Activated CD4-positive, CD25-positive, alpha-beta regulatory T cell (primary cell): Measurements from ENCODE around the gene CPNE7.

Source experiments
- DNase-seq, 4 experiments: peaks; one replicate each; lab custom pipeline; 2025; lab: John Stamatoyannopoulos, UW

The CPNE7 gene

GRCh38 chr16:89575247-89576152 lies at the start of gene CPNE7:
Gene CPNE7 (plus strand): TSS chr16:89575758. CDS start chr16:89575898, 140 bp downstream.
- no peak for DNase-seq

DNA sequence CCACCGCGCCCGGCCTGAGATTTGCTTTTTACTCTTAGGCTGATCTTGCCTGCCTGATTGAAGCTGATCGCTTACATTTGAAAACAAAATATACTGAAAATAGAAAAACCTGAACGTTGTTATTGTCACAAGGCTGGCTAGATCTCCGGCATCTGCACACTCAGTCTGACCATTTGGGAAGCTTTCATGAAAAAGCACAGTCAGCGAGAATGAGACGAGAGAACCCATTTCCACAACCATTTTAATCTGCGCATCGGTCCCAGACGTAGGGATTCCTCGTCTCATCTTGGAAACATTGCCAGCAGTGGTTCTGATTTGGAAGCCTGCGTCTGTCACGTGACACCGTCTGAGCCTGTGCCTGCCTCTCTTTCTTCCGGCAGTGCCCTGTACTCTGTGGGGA lies 46.5 kb upstream of the CPNE7 start:
- DNase-seq = no peak

GRCh38 chr16:89530401-89531381 lies 44.9 kb upstream of the CPNE7 start:
- no peak for DNase-seq

GRCh38 chr16:89531821-89532526 lies 43.6 kb upstream of the CPNE7 start:
- DNase-seq = no peak

- no peak for DNase-seq
These were observed 41.3 kb upstream of the CPNE7 start for GRCh38 chr16:89534252-89534756.

DNA sequence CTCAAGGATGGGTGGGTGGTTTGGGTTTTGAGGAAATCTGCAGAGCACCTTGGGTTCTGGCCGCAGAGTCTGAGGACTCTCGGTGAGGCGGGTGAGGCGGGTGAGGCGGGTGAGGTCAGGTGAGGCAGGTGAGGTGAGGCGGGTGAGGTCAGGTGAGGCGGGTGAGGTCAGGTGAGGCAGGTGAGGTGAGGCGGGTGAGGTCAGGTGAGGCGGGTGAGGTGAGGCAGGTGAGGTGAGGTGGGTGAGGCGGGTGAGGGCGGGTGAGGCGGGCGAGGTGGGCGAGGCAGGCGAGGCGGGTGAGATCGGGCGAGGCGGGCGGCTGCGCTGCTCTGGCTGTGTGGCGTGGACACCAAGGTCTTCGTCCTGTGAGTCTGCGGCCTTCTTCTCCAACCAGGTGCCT lies 39.2 kb upstream of the CPNE7 start:
- DNase-seq = no peak

DNA sequence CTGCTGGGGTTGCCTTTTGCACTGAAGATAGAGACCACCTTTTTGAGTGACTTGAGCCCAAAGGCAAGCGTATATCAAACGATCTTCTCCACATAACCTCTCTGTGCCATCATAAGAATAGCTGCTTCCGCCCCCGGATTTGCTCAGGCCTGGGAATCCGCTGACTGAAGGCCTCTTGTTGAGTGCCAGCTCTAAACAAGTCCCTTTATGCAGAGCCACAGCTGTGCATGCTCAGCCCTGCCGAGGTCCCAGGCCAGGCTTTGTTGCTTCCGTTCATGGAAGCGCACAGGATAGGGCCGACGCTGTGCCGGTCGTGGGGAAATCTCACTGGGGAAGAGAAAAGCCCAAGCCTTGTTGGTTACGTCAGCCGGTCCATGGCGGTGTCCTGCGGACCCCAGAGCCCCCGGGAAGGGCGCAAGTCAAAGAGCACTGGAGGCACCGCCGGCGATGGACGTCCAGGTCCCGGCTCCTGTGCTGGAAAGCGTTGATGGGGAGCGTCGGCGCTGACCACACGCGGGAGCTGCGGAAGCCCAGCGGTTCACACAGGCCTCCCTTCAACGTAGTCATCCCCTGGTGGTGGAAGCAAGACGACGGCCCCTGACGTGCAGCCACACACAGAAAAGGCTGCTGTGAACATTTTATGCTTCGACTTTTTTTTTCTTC lies 38.5 kb upstream of the CPNE7 start:
- DNase-seq = no peak

DNA sequence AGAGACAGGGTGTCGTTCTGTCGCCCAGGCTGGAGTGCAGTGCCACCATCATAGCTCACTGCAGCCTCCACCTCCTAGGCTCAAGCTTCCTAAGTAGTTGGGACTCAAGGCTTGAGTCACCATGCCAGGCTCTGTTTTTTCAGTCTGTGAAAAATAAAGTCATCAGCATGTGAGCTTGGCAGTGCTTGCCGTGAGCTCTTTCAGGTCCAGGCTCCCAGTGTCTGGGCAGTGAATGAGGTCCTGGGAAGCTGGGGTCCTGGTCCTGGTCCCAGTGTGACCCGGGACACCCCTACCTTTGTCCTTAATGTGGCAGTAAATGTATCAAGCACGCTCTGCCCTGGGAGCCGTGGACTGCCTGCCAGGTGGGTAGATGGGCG lies 38.0 kb upstream of the CPNE7 start:
- no peak for DNase-seq

DNA sequence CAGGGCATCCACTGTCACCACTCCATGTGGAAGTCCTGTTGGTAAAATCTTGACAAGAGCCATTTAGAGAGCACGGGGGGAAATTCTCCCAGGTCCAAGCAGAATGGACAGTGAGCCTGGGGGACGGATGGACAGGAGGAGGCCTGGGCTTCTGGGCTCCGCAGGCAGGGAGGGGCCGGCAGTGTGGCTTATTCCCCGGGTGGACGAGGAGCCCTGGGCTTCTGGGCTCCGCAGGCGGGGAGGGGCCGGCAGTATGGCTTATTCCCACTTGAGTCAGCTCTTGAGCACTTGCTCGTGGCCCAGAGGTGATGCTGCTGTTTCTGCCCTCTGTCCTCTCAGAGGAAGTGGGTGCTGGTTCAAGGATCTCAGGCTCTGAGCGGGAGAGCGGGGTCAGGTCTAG lies 37.3 kb upstream of the CPNE7 start:
- DNase-seq = no peak

- DNase-seq = no peak
These were observed 35.0 kb upstream of the CPNE7 start for GRCh38 chr16:89540557-89540956.

- DNase-seq = no peak
These were observed 33.8 kb upstream of the CPNE7 start for GRCh38 chr16:89541792-89542191.

GRCh38 chr16:89544113-89544512 lies 31.4 kb upstream of the CPNE7 start:
- no peak for DNase-seq

- DNase-seq = no peak
These were observed 30.9 kb upstream of the CPNE7 start for GRCh38 chr16:89544713-89545043.

DNA sequence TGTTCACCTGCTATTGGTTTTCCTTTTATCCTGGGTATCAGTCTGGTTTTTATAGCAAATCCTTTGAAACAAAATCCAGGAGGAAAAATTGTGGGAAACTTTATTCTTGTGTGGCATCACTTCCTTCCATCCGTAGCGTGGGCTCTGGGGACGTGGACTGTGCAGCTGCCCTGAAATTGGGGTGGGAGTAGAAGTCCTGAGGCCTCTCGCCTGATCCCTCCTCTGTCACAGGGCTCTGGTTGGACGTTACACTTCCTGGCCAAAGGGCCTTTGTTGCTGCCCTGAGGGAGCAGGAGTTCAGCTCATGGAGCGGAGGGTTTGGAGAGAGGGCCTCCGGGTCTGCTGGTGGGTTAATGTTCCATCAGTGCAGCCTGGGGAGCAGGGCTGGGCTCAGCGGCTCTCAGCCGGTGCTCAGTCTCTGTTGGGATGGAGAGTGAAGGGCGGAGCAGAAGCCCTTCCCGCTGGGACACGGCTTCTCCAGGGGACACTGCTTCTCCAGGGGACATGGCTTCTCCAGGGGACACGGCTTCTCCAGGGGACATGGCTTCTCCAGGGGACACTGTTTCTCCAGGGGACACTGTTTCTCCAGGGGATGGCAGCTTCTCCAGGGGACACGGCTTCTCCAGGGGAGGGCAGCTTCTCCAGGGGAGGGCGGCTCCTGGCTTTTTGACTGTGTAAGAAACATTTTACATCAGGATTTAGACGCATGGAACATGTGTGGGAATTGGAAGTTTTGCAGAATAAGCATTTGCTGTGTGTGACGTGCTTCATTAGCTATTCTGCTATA lies 30.3 kb upstream of the CPNE7 start:
- DNase-seq = no peak

GRCh38 chr16:89545831-89546574 lies 29.6 kb upstream of the CPNE7 start:
- DNase-seq = no peak

- DNase-seq = no peak
These were observed 28.8 kb upstream of the CPNE7 start for GRCh38 chr16:89546781-89547180.

- no peak for DNase-seq
These were observed 28.3 kb upstream of the CPNE7 start for GRCh38 chr16:89547291-89547690.

DNA sequence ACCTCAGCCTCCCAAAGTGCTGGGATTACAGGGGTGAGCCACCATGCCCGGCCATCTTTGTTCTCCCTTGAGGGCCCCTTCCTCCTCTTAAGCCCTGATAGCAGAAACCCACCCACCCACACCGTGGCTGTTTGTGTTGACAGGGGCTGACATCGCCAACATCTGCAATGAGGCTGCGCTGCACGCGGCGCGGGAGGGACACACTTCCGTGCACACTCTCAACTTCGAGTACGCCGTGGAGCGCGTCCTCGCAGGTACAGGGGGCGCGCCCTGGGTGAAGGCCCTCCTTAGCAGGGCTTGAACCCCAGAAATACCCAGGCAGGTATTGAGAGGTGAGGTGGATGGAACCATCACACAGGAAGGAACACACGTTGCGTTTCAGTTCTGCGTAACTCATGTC lies 27.7 kb upstream of the CPNE7 start:
- DNase-seq = no peak

DNA sequence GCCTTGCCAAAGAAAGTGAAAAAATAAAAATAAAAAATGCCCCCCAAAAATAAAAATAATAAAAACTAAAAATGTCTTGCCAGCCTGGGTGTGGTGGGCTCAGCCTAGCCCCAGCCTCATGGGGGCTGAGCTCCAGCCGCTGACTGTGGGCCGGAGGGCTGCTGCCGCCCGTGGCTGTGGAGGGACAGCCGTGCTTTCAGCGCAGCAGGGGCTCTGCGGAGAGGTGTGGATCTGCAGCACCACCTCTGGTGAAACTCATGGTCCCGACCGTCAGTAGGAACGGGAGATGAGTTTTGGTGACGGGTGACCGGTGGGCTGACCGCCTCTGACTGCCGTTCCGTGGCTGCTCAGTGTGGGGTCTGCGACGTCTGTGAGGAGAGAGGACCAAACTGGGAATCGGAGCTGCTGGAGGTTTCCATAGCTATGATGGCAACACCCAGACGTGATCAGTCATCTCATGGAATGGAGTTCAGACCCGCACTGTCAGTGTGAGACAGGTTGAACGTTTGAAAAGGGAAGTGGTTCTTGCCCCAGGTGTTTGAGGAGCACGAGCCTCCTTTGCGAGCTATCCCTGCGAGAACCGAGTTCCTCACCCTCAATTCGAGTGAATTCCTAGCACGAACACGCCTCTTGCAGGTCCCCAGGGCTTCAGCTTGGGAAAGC lies 27.1 kb upstream of the CPNE7 start:
- DNase-seq = no peak
